Kidney epithelial cell (primary cell): ENCODE measurements around the gene PCLO. TPM values are rescaled to one million over a fixed set of nuclear protein-coding genes. Genes with fewer than 3 reads are reported as not detected.
A peak's percentile ranks its signal among the peaks of the same experiment; 100 is the strongest.

ENCODE experiments used
- DNase-seq: peaks from one replicate; pipeline ENCODE4 v3.0.0-alpha.2; 2010; ENCODE audit warnings: low read depth
- H3K27me3 ChIP-seq: 2 replicates; pipeline ENCODE4 v1.6.0; 2011; ENCODE audit warnings: low read length; ENCODE audit not compliant: control insufficient read depth, insufficient read depth
- H3K36me3 ChIP-seq: 2 replicates; pipeline ENCODE4 v1.5.1; 2011; ENCODE audit warnings: low read length; ENCODE audit not compliant: control insufficient read depth, insufficient read depth
- H3K4me3 ChIP-seq: 2 replicates; pipeline ENCODE4 v1.5.1; 2011; ENCODE audit warnings: low read depth, mild to moderate bottlenecking, control low read depth, low read length
- CTCF ChIP-seq: IDR thresholded peaks from 2 replicates; pipeline ENCODE4 v1.5.1; 2011; ENCODE audit warnings: mild to moderate bottlenecking, moderate library complexity, low read length, control low read depth, inconsistent platforms; ENCODE audit not compliant: insufficient read depth, poor library complexity, severe bottlenecking
- total RNA-seq: library from RNA; depleted of rRNA; stranded (reverse); fragments of >200 nt; gene quantifications from 2 replicates; pipeline ENCODE4 v1.2.3, GENCODE V29; 2015

The PCLO gene
- total RNA-seq, 1 donor from 2014 or later, result 4.7 TPM

GRCh38 chr7:83190659-83191389, 28.1 kb upstream of the PCLO start:
- no peak for TF ChIP-seq CTCF
- Histone ChIP-seq H3K4me3 (no peak overlapping the region), H3K27me3 (no peaks in the 10 kb centered on the region), H3K36me3 (no peaks in the 10 kb centered on the region)
- no peak for DNase-seq

GRCh38 chr7:83178796-83179195, 16.1 kb upstream of the PCLO start:
- DNase-seq, result no peak
- H3K4me3 ChIP-seq, result no peak overlapping the region
- TF ChIP-seq CTCF, result no peak
- H3K27me3 ChIP-seq, result no peaks in the 10 kb centered on the region
- no peaks in the 10 kb centered on the region for H3K36me3 ChIP-seq

- DNase-seq, result no peak
- TF ChIP-seq CTCF, result no peak
- Histone ChIP-seq H3K27me3 (no peaks in the 10 kb centered on the region), H3K36me3 (no peaks in the 10 kb centered on the region), H3K4me3 (no peak overlapping the region)
Measured at GRCh38 chr7:83178066-83178465, 15.4 kb upstream of the PCLO start.

GRCh38 chr7:83173664-83174063, 11.0 kb upstream of the PCLO start:
- H3K27me3 ChIP-seq, result no peaks in the 10 kb centered on the region
- H3K4me3 ChIP-seq, result no peak overlapping the region
- no peak for TF ChIP-seq CTCF
- no peak for DNase-seq
- H3K36me3 ChIP-seq, result no peaks in the 10 kb centered on the region

- TF ChIP-seq CTCF, result no peak
- no peaks in the 10 kb centered on the region for H3K36me3 ChIP-seq
- DNase-seq, result no peak
- no peak overlapping the region for H3K4me3 ChIP-seq
- H3K27me3 ChIP-seq, result no peaks in the 10 kb centered on the region
Measured at GRCh38 chr7:83166781-83167180, 4.1 kb upstream of the PCLO start.

- no peak for DNase-seq
- no peak for TF ChIP-seq CTCF
- Histone ChIP-seq H3K36me3 (no peaks in the 10 kb centered on the region), H3K4me3 (peak overlapping the region; percentile 74), H3K27me3 (no peaks in the 10 kb centered on the region)
Measured at GRCh38 chr7:83161899-83162401, 734 bp downstream of the PCLO start.
